GM19452 (cell line): ENCODE data around the gene IL1RL1.

Experiments
- ATAC-seq: cut with Tn5 transposase; IDR thresholded peaks from one replicate; pipeline ENCODE4 v1.9.1; 2021; ENCODE audit not compliant: unreplicated experiment

IL1RL1 gene

GRCh38 chr2:102366406-102367112 lies 55.2 kb downstream of the IL1RL1 start:
- peak; percentile 57 for ATAC-seq

DNA sequence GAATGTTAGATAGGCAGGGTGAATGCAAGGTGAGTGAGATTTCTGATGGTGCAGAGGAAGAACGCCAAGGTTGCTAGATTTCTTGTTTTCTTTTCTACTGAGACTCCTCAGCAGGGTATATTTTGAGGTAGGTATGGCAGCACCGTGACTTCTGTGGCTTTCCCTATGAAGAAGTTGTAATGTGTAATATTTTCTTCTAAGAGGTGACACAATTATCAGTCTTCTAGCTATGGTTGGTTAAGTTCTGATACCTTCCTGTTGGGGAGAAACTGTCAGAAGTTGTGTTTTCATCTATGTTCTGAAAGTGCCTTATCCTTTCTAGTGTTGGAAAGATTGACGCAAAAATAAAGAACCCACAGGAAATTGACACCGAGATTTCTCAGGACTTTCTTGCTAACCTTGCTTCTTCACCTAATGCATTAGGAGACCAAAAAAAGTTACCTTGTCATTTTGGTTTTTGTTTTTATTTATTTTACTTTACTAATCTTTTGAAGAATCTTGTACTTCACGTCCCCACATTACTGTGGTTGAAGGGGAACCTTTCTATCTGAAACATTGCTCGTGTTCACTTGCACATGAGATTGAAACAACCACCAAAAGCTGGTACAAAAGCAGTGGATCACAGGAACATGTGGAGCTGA lies 56.1 kb downstream of the IL1RL1 start:
- ATAC-seq = peak; percentile 67

DNA sequence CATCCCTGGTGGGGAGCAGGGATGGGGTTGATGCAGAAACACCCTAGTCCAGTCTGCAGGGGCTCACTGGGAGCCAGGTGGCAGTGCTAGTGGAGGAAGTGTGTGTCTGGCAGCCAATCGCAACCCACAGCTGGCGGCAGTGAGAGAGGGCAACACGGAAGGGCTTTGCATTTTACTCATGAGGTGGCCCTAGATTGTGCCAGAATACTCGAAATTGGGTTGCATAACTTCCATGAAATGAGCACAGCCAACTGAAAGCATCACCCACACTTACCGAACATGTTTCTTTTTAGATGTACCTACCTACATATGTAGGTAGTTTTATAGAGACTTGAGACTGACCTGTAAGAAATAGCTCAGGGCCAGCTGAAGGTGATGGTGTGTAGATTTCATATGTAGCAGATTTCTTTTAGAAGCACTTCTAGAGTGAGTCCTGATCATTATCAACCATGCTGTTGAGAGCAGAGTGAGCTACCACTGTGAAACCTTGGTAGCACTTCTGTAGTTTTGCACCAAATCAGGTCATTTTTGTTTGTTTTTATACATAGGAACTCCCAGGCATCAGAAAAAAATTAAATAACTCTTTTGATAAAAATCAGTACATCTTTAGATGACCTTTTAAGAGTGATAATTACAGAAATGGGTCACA lies 57.2 kb downstream of the IL1RL1 start:
- no peak for ATAC-seq

DNA sequence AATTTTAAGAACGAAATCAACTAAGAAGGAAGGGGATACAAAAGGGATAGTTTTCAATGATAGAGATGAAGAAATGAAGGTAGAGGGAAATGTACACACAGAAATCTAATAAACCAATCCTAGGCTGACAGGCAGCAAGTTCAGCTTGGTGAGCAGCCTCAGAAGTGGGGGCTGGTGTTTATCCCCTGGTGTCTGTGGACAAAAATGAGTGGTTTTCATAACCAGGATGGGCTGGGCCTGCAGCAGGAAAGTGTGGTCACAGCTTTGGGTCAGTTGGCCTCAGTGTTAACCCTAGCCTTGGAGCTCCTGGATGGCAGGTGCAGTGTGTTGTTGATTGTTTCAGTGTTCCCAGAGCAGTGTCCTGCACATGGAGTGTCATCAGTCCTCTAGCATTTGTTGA lies 58.5 kb downstream of the IL1RL1 start:
- no peak for ATAC-seq

- no peak for ATAC-seq
Measured at GRCh38 chr2:102376052-102376591, 64.8 kb downstream of the IL1RL1 start.

DNA sequence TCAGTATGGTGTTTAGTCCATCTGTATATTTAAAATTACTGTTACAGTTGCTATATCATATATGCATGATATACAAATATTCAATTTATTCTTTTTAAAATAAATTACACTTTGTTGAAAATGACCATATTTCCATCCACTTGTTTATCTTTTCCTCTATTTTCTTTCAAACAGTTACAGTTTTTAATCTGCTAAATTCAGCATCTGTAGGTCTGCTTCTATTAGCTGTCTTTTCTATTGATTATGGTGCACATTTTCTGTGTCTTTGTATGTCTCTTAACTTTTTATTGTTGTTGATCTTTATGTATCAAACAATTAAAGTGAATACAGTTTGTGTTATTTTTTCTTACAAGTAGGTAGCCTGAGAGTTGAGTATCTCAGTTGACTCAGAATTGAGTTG lies 72.4 kb downstream of the IL1RL1 start:
- no peak for ATAC-seq

- ATAC-seq = no peak
Measured at GRCh38 chr2:102385522-102385921, 74.2 kb downstream of the IL1RL1 start.

- ATAC-seq = no peak
Measured at GRCh38 chr2:102386004-102386403, 74.6 kb downstream of the IL1RL1 start.

DNA sequence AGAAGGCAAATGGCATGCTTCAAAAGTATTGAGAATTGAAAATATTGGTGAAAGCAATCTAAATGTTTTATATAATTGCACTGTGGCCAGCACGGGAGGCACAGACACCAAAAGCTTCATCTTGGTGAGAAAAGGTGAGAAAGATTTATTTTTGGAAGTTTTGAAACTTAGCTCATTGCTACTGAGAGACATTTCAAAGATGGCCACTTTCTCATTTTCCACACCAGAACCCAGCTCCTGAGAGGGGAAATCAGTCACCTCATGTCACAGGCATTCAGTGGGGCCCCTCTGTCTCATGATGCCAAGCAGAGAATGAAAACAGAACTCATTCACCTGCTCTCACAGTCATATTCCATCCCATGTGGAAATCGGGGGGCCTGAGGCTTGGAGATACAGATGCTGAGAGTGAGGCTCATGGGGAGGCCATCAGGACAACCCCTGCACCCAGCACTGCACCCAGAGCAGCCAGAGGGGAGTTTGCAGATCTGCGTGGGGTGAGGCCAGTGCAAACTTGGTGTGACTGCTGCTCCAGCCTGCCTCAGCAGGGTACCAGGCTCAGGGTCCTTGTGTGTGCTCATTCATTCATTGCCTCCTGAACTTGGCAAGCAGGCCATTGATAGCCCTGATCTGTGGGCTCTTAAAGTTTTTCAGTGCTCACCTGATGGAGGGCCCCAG lies 75.6 kb downstream of the IL1RL1 start:
- ATAC-seq = no peak

GRCh38 chr2:102387763-102388546 lies 76.6 kb downstream of the IL1RL1 start:
- ATAC-seq = no peak

- no peak for ATAC-seq
Measured at GRCh38 chr2:102391565-102391964, 80.2 kb downstream of the IL1RL1 start.

- ATAC-seq = no peak
Measured at GRCh38 chr2:102392096-102392495, 80.7 kb downstream of the IL1RL1 start.

- ATAC-seq = no peak
Measured at GRCh38 chr2:102392942-102393341, 81.6 kb downstream of the IL1RL1 start.

DNA sequence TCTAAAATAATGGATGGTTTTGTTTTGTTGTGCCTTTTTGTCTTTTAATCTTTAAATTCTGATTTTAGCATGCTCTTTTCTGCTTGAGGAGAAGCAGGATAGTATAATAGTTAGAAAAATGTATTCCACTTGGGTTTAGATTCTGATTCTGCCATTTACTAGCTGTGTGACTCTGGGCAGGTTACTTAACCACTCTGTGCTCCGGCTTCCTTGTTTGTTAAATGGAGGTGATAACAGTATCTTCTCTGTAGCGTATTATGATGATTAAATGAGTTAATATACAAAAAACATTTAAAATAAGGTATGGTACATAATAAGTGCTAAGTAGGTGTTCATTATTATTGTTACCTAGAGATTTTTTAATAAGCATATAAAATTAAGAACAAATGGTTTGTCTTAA lies 84.6 kb downstream of the IL1RL1 start:
- ATAC-seq = no peak

DNA sequence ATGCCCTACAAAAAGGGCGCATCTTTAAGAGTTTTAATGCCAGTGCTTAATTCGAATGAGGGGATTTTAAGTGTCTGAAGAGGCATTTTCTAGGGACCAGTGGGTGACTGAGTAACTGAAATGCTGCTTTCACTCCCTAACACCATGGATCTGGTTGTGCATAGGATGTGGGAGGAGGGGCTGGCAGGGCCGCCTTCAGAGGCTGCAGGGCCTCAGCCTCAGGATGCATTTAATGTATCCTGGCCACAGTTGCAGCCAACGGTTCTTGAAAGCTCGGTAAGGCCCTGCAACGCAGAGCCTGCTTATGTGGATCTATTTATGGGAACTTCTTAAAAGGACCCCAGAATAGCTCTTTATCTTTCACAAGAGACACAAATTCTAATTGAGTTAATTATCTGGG lies 85.8 kb downstream of the IL1RL1 start:
- ATAC-seq = no peak

- ATAC-seq = no peak
Measured at GRCh38 chr2:102399499-102400141, 88.3 kb downstream of the IL1RL1 start.

DNA sequence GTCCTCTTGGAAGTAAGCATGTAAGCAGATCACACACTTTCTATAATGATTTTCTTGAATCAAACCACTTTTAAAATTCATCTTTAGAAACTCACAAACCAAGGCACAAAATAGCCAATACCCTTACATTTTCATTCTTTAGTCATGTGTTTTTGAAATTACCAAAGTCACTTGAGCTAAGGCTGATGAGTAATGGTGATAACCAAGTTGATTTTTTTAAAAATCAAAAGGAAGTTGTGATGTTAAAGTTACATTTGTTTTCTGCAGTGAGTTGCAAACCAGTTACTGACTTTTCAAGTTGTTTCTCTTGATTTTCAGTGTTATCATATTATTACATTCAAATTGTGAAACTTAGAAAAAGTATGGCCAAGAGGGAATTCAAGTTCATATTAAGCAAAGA lies 90.1 kb downstream of the IL1RL1 start:
- no peak for ATAC-seq
